ENCODE data around the gene ITPR1. TPM values are rescaled to one million over a fixed set of nuclear protein-coding genes. Genes with fewer than 3 reads are reported as not detected.

Gene ITPR1
- total RNA-seq, 1 donor from 2014 or later = 16.3 TPM

- Histone ChIP-seq H3K36me3 (ENCODE audit: control insufficient read depth, insufficient read depth, low read length) (no peaks in the 10 kb centered on the region), H3K27me3 (ENCODE audit: control insufficient read depth, insufficient read depth, low read length) (no peaks in the 10 kb centered on the region), H3K4me3 (ENCODE audit: low read depth, low read length) (no peak overlapping the region)
- no peak for FAIRE-seq
- no peak for DNase-seq (ENCODE audit: low read depth)
- no peak for TF ChIP-seq CTCF (IDR thresholded peaks at IDR 0.05; ENCODE audit: insufficient read depth, low read length, severe bottlenecking)
Observed at GRCh38 chr3:4748701-4749378, 255.7 kb downstream of the ITPR1 start.

- FAIRE-seq = no peak
- DNase-seq (ENCODE audit: low read depth) = no peak
Observed at GRCh38 chr3:4749567-4750002, 256.4 kb downstream of the ITPR1 start.

GRCh38 chr3:4750306-4750968, 257.3 kb downstream of the ITPR1 start:
- H3K36me3 ChIP-seq (ENCODE audit: control insufficient read depth, insufficient read depth, low read length) = no peaks in the 10 kb centered on the region
- DNase-seq (ENCODE audit: low read depth) (peak; percentile 68), FAIRE-seq (no peak)
- H3K4me3 ChIP-seq (ENCODE audit: low read depth, low read length) = no peak overlapping the region
- no peaks in the 10 kb centered on the region for H3K27me3 ChIP-seq (ENCODE audit: control insufficient read depth, insufficient read depth, low read length)
- TF ChIP-seq CTCF (IDR thresholded peaks at IDR 0.05; ENCODE audit: insufficient read depth, low read length, severe bottlenecking) = no peak

More at GRCh38 chr3:4749567-4750002, 256.4 kb downstream of the ITPR1 start:
- no peaks in the 10 kb centered on the region for H3K27me3 ChIP-seq (ENCODE audit: control insufficient read depth, insufficient read depth, low read length)
- H3K36me3 ChIP-seq (ENCODE audit: control insufficient read depth, insufficient read depth, low read length) = no peaks in the 10 kb centered on the region
- TF ChIP-seq CTCF (IDR thresholded peaks at IDR 0.05; ENCODE audit: insufficient read depth, low read length, severe bottlenecking) = no peak
- no peak overlapping the region for H3K4me3 ChIP-seq (ENCODE audit: low read depth, low read length)

GRCh38 chr3:4751029-4751501, 257.9 kb downstream of the ITPR1 start:
- H3K36me3 ChIP-seq (ENCODE audit: control insufficient read depth, insufficient read depth, low read length) = no peaks in the 10 kb centered on the region
- no peak for TF ChIP-seq CTCF (IDR thresholded peaks at IDR 0.05; ENCODE audit: insufficient read depth, low read length, severe bottlenecking)
- DNase-seq (ENCODE audit: low read depth) = peak; percentile 62
- no peak overlapping the region for H3K4me3 ChIP-seq (ENCODE audit: low read depth, low read length)
- FAIRE-seq = no peak
- H3K27me3 ChIP-seq (ENCODE audit: control insufficient read depth, insufficient read depth, low read length) = no peaks in the 10 kb centered on the region

- no peak overlapping the region for H3K4me3 ChIP-seq (ENCODE audit: low read depth, low read length)
Observed at GRCh38 chr3:4751502-4752101, 258.5 kb downstream of the ITPR1 start.

More at GRCh38 chr3:4751502-4752101, 258.5 kb downstream of the ITPR1 start:
- FAIRE-seq (no peak), DNase-seq (ENCODE audit: low read depth) (peak; percentile 91)
- no peak for TF ChIP-seq CTCF (IDR thresholded peaks at IDR 0.05; ENCODE audit: insufficient read depth, low read length, severe bottlenecking)
- no peaks in the 10 kb centered on the region for H3K36me3 ChIP-seq (ENCODE audit: control insufficient read depth, insufficient read depth, low read length)
- no peaks in the 10 kb centered on the region for H3K27me3 ChIP-seq (ENCODE audit: control insufficient read depth, insufficient read depth, low read length)

Measured in bronchial epithelial cell (primary cell).